ENCODE results near the gene ABRAXAS1.

The ABRAXAS1 gene

GRCh38 chr4:83413676-83414075 lies 71.2 kb downstream of the ABRAXAS1 start:
- Histone ChIP-seq H3K36me3 (ENCODE audit: insufficient read depth, insufficient read length, low read length) (peaks cover 7% of the 10 kb centered on the region), H3K9me3 (ENCODE audit: insufficient read depth, low read length) (no peaks in the 10 kb centered on the region), H3K9ac (ENCODE audit: insufficient read length, low read depth) (no peak overlapping the region), H3K4me1 (ENCODE audit: insufficient read depth, insufficient read length) (no peaks in the 10 kb centered on the region), H3K27me3 (ENCODE audit: insufficient read depth, insufficient read length) (no peaks in the 10 kb centered on the region), H3K4me3 (ENCODE audit: insufficient read length, low read depth) (no peak overlapping the region)
- no peak for TF ChIP-seq YY1 (IDR thresholded peaks at IDR 0.05; ENCODE audit: insufficient read depth, insufficient read length)
- TF ChIP-seq SUZ12 (IDR thresholded peaks at IDR 0.05; ENCODE audit: extremely low read depth, insufficient read depth, insufficient read length) = no peak
- no peak for TF ChIP-seq ZNF274 (IDR thresholded peaks at IDR 0.05; ENCODE audit: low read depth, low read length)
- no peak for DNase-seq (ENCODE audit: low read depth, low spot score)
